ENCODE data around the gene ADAMTS2.

Gene ADAMTS2

GRCh38 chr5:179187681-179188575 lies 157.3 kb downstream of the ADAMTS2 start:
- DNase-seq = no peak

- no peak for DNase-seq
Measured at GRCh38 chr5:179187229-179187678, 158.0 kb downstream of the ADAMTS2 start.

- no peak for DNase-seq
Measured at GRCh38 chr5:179186801-179187200, 158.5 kb downstream of the ADAMTS2 start.

GRCh38 chr5:179185941-179186411 lies 159.3 kb downstream of the ADAMTS2 start:
- DNase-seq = no peak

GRCh38 chr5:179185256-179185940 lies 159.9 kb downstream of the ADAMTS2 start:
- no peak for DNase-seq

GRCh38 chr5:179184521-179185050 lies 160.7 kb downstream of the ADAMTS2 start:
- DNase-seq = no peak

- DNase-seq = no peak
Measured at GRCh38 chr5:179183481-179183880, 161.8 kb downstream of the ADAMTS2 start.

GRCh38 chr5:179182601-179183000 lies 162.7 kb downstream of the ADAMTS2 start:
- no peak for DNase-seq

GRCh38 chr5:179181988-179182387 lies 163.3 kb downstream of the ADAMTS2 start:
- DNase-seq = no peak

- no peak for DNase-seq
Measured at GRCh38 chr5:179180921-179181645, 164.2 kb downstream of the ADAMTS2 start.

- DNase-seq = no peak
Measured at GRCh38 chr5:179180061-179180610, 165.1 kb downstream of the ADAMTS2 start.

- DNase-seq = no peak
Measured at GRCh38 chr5:179177711-179178575, 167.3 kb downstream of the ADAMTS2 start.

GRCh38 chr5:179176571-179177230 lies 168.6 kb downstream of the ADAMTS2 start:
- DNase-seq = no peak

GRCh38 chr5:179176166-179176565 lies 169.1 kb downstream of the ADAMTS2 start:
- DNase-seq = no peak

- no peak for DNase-seq
Measured at GRCh38 chr5:179171816-179172745, 173.2 kb downstream of the ADAMTS2 start.

GRCh38 chr5:179171251-179171815 lies 173.9 kb downstream of the ADAMTS2 start:
- no peak for DNase-seq

GRCh38 chr5:179170606-179171005 lies 174.7 kb downstream of the ADAMTS2 start:
- no peak for DNase-seq

GRCh38 chr5:179169836-179170235 lies 175.4 kb downstream of the ADAMTS2 start:
- DNase-seq = no peak

- no peak for DNase-seq
Measured at GRCh38 chr5:179168664-179169063, 176.6 kb downstream of the ADAMTS2 start.
